ENCODE measurements around the gene ZAP70.
A peak's percentile ranks its signal among the peaks of the same experiment; 100 is the strongest.
"Not testable (repeated sequence)": the region's sequence is repeated elsewhere in the genome, so short reads cannot be mapped to it uniquely, and the experiment has no call there.

Gene ZAP70

GRCh38 chr2:97713296-97714083, at the start of gene ZAP70:
TSS of gene ZAP70 (plus strand) at chr2:97713576. CDS start at chr2:97724037, 10,461 bp downstream.
- DNase-seq (ENCODE audit: low spot score) = no peak

GRCh38 chr2:97663626-97663961, 49.8 kb upstream of the ZAP70 start:
- no peak for DNase-seq (ENCODE audit: low spot score)

GRCh38 chr2:97663962-97664635, 49.3 kb upstream of the ZAP70 start, which contains the start of gene ACTR1B:
TSS of gene ACTR1B (minus strand) at chr2:97664044. CDS start at chr2:97663890, 154 bp downstream.
- peak; percentile 99 for DNase-seq (ENCODE audit: low spot score)

- DNase-seq (ENCODE audit: low spot score) = no peak
Observed at GRCh38 chr2:97664636-97664970, 48.8 kb upstream of the ZAP70 start.

GRCh38 chr2:97669448-97669847, 43.9 kb upstream of the ZAP70 start, which contains the start of gene C2orf92:
TSS of gene C2orf92 (plus strand) at chr2:97669713. CDS start at chr2:97669789, 76 bp downstream.
- no peak for DNase-seq (ENCODE audit: low spot score)

- no peak for DNase-seq (ENCODE audit: low spot score)
Observed at GRCh38 chr2:97670471-97670870, 42.9 kb upstream of the ZAP70 start.

GRCh38 chr2:97671526-97671925, 41.9 kb upstream of the ZAP70 start:
- DNase-seq (ENCODE audit: low spot score) = no peak

- not testable (repeated sequence) for DNase-seq (ENCODE audit: low spot score)
Observed at GRCh38 chr2:97672606-97673140, 40.7 kb upstream of the ZAP70 start.

- DNase-seq (ENCODE audit: low spot score) = no peak
Observed at GRCh38 chr2:97673182-97673914, 40.0 kb upstream of the ZAP70 start.

- no peak for DNase-seq (ENCODE audit: low spot score)
Observed at GRCh38 chr2:97673915-97674283, 39.5 kb upstream of the ZAP70 start.

GRCh38 chr2:97675430-97676113, 37.8 kb upstream of the ZAP70 start:
- no peak for DNase-seq (ENCODE audit: low spot score)

- DNase-seq (ENCODE audit: low spot score) = no peak
Observed at GRCh38 chr2:97676620-97677019, 36.8 kb upstream of the ZAP70 start.

- no peak for DNase-seq (ENCODE audit: low spot score)
Observed at GRCh38 chr2:97677480-97677879, 35.9 kb upstream of the ZAP70 start.

- no peak for DNase-seq (ENCODE audit: low spot score)
Observed at GRCh38 chr2:97678298-97678697, 35.1 kb upstream of the ZAP70 start.

- not testable (repeated sequence) for DNase-seq (ENCODE audit: low spot score)
Observed at GRCh38 chr2:97687235-97687634, 26.1 kb upstream of the ZAP70 start.

GRCh38 chr2:97688062-97688827, 25.1 kb upstream of the ZAP70 start:
- DNase-seq (ENCODE audit: low spot score) = peak; percentile 9

GRCh38 chr2:97691166-97691565, 22.2 kb upstream of the ZAP70 start:
- no peak for DNase-seq (ENCODE audit: low spot score)

GRCh38 chr2:97693476-97693875, 19.9 kb upstream of the ZAP70 start:
- peak; percentile 51 for DNase-seq (ENCODE audit: low spot score)

- DNase-seq (ENCODE audit: low spot score) = no peak
Observed at GRCh38 chr2:97695744-97696143, 17.6 kb upstream of the ZAP70 start.

GRCh38 chr2:97697252-97698235, 15.8 kb upstream of the ZAP70 start:
- DNase-seq (ENCODE audit: low spot score) = peak; percentile 76

Data from kidney tubule cell (primary cell).